GM21526 (cell line): Measurements from ENCODE around the gene ABHD2.

Experiments used
- ATAC-seq: cut with Tn5 transposase; IDR thresholded peaks from one replicate; pipeline ENCODE4 v1.9.1; 2021; ENCODE audit warnings: moderate library complexity; ENCODE audit not compliant: unreplicated experiment, low FRiP score

ABHD2 gene

DNA sequence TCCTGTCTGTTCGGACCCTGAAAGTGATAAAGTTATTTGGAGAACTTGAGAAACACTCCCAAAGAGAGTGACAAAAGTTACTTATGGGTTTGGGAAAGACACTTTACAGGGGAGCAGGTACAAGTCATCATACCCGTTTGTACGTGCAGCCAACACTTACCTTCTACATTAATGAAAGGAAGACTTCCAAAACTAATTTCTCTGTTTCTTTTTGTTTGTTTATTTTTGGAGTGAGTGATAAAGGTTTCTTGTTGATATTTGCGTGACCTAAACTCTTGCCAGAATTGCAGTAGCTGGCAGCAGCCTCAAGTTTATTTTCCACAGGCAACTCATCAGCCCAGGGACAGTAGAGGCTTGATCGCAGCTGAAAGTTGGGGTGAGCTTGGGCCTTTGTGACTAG lies 8.4 kb downstream of the ABHD2 start:
- no peak for ATAC-seq

DNA sequence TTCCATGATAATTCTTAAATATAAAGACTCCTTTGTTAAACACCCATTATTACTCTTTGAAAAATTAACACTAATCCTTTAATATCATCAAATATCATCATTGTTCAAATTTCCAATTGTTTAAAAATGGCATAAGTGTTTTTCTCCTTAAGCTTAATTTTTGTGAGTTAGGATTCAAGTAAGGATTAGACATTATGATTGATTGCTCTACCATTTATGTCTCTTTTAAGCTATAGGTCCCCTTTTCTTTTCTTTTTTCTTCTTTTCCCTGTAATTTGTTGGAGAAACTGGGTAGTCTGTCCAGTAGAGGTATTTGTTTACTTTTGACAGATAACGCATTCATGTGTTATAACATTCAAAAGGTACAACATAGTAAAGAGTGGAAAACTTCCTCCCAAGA lies 9.1 kb downstream of the ABHD2 start:
- no peak for ATAC-seq

DNA sequence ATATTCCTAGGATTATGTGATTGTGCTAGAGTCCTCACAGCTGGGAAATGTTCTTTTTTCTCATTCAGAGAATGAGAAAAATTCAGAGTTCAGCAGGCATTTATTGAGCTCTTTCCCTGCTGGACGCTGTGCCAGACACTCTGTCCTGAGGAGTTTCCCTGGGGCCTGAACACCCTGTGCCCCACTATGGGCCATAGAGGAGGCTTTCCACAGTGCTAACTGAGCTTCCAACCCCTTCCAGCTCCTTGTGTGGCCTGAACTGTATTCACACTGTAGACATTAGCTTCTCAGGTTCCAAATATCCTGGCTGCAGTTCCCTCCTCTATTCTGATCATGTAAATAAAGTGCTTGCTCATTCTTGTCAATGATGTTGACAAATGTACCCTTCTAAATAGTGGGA lies 10.0 kb downstream of the ABHD2 start:
- ATAC-seq, result no peak

DNA sequence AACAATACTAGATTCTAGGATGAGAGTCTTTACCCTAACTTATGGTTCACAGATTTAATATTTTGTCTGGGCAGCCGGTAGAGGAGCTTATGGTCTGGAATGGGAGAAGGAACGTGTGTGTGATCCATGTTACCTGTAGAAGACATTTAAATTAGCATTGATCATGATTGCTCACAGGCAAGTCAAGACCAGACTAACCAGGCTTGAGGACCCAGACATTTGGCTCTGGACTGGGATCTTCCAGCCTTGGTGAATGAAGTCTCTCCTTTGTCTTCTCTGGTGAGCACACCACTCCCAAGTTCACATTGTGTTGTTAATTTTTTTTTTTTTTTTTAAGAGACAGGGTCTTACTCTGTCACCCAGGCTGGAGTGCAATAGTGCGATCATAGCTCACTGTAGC lies 11.7 kb downstream of the ABHD2 start:
- ATAC-seq, result no peak

DNA sequence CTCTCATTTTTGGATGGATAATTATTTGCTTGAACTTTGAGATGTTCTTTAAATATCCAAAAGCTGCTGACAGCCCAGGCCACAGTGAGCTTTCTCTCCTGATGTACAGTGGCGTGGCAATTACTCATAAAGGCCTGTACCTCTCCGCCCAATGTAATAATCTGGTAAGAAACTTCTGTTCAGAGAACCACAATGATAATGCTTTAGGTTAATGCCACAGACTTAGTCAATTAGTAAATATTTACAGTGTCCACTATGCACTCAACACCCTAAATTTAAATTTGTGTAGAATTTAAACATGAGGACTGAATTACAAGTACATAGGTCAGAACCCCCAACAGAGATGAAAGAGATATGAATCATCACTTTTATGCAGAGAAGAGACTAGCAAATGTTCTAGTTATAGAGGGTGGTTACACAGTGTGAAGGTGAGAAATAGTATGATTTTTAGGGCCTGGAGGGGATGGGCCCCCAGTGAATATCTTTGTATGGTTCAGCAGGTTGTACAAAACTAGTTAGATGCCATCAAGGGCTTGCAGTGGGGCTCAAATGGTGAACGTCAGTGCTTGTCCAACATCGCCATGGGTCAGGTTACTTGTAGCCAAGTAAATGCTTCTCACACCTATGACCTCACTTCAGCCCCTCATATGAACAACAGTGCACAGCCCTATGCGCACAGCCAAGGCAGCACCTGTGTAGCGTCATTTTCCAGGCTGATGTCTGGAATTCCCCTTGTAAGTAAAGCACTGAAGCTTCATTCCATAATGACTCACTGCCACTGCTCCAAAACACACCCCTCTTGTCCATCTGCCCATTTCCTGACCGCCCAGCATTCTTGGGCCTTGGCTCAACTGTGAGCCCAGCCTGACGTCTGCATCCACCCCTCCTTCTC lies 13.3 kb downstream of the ABHD2 start:
- ATAC-seq, result no peak

DNA sequence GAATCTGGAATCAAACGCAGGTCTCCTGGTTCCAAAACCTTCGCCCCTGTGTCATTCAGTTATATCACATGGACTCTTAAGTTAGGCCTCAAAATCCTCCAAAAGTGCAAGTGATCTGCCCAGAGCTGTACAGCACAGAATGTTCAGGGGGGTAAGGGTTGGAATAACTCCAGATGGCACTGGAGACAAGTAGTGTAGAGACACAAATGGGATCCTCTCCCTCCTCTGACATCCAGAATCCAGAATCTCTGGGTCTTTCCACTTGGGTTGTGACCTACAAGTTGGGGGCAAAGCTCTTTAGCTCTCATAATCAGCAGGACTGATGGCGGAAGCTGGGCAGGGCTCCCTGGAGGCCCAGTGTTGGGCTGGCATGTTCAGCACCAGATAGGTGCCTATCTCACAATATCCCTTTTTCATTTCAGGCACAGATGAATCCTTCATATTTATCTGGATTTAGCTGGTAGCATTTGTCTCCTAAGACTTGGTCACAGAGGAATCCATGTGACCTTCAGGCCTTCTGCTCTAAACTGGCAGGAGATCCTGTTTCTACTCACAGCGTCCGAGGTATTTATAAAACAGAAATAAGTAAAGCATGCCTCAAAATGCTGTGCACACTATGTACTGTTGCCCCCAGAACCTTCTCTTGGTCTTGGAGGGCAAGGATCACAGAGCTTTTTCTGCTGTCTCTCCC lies 15.4 kb downstream of the ABHD2 start:
- no peak for ATAC-seq

DNA sequence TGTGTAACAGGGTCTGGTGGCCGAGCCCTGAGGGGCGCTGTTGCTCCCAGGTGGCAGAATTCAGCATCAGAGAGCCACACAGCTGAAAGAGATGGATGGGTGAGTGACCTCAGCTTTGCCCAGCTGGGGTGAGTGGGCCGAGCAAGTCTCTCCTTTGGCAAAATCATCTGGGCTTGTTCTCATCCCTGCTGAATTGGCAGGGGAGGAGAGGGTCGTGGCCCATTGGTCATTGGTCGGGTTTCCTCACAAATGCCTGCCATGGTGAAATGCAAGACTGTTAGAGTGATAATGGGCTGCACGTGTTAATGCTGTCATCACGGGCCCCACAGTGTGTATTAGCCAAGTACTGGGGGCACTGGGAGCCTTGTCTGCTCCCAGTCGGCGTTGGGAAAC lies 15.9 kb downstream of the ABHD2 start:
- ATAC-seq, result no peak

DNA sequence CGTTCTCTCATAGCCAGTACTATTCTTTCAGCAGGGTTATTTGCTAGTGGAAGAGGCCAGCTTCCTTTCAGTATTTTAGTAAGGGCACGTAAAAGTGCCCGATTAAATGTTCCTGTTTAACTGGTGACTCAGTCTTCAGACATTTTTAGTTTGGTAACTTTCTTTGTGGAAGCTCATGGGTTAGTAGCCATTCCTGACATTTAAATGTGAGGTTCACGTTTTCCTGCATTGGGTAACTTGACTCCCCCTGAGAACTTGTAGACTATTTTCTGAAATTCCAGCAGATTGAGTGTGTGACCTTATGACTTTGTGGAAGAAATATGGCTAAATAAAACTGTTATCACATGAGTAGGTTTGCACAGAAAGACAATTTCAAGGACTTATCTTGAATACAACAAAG lies 16.9 kb downstream of the ABHD2 start:
- no peak for ATAC-seq

DNA sequence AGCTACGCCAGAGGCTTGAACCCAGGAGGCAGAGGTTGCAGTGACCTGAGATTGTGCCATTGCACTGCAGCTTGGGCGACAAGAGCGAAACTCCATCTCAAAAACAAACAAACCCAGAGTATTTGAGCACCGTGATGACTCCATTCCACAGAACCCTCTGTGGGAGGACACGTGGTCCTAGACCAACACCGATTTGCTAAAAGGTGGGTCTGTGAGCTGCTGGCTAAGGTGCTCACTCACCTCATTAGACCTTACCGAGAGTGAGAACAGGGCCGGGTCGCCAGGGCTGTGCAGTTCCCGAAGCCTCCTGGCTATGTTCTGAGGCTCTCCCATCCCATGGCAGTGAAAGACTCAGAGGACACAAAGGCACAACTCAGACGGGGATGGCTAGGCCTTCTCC lies 17.9 kb downstream of the ABHD2 start:
- ATAC-seq, result no peak

DNA sequence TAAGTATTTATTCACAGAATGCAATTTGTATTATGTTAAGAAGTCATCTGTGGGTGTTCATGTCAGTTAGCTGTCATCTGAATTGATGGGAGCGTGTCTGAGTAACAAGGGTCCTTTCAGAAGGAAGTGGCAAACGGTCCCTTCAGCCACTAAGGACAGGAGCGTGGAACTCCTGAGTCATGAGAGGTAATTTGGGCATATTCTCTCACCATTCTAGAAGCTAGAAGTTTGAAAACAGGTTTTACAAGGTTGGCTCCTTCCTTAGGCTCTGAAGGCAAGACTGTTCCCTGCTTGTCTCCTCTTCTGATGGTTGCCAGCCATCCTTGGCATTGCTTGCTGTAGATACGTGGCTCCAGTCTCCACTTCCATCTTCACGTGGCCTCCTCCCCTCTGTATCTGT lies 19.7 kb downstream of the ABHD2 start:
- no peak for ATAC-seq

DNA sequence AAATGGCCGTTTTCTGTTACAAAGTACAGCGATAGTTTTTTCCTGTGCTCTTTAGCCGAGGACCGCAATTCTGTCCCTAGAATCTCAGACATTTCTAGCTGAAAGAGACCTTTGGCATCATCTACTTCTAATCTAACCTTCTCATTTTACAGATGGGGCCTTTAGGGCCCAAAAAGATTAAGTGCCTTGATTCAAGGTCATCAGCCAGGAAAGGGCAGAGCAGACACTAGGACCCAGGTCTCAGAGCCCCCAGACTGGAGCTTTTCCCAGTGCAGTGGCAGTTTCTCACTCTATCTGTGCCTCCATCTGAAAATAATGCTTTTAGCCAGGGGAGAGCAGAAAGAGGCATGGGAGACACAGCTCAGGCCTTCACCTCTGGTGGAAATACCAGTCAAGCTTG lies 20.6 kb downstream of the ABHD2 start:
- ATAC-seq, result no peak

DNA sequence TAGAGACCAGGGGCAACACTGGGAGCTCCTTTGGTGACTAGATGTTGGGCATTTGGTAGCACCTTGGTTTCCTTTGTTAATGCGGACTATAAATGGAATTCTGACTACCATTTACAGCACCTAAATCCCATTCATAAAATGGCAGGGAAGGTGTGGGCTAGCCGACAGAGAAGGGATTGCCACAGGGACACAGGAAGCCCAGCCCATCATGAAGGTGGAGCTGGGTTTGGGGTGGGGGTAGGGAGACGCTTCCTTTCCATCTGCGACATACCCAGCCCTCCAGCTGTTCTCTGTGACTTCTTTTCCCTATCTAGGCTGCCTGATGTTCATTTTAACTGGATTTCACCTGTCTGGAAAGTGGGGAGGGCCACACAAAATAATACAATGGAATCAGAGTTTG lies 21.0 kb downstream of the ABHD2 start:
- no peak for ATAC-seq

DNA sequence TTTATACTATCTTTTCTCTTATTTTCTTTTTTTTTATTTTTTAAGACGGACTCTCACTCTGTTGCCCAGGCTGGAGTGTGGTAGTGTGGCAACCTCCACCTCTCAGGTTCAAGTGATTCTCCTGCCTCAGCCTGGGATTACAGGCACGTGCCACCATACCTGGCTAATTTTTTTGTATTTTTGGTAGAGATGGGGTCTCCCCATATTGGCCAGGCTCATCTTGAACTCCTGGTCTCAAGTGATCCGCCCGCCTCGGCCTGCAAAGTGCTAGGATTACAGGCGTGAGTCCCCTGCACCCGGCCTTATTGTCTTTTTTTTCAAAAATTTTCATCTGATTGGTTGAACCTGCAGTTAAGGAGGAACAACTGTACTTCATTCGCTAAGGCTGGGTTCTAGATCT lies 21.8 kb downstream of the ABHD2 start:
- no peak for ATAC-seq

DNA sequence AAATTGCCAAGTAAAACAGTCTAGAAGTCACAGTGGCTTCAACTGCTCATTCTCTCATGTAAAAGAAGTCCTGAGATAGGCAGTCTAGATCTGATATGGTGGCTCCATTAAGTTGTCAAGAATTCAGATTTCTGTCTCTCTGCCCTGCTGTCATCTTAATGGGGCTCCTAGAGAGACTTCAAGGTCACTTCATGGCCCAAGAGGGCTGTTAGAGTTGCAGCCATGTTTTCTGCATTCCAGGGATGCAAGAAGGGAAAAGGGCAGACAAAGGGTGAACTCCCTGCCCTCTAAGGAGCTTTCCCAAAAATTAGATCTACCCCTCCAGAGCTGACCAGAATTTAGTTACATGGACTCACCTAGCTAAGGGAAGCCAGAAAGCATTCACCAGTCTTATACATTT lies 23.1 kb downstream of the ABHD2 start:
- ATAC-seq, result no peak

DNA sequence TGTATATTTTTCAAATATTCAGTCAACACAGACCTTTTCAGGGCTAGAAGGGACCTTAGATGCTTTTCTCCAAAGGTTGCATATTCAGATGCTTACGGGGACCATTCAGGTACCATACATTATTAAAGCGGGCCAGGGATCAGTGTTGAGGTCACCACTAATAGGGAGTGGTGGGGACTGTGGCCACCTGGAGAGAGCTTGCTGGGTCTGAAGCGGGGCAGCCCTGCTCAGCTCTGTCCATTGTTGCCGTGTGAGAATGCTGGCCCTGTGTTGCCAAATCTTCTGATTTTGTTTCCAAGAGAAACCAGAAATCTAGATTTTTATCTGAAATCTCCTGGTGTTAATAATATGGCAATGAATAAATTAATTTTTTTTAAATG lies 23.7 kb downstream of the ABHD2 start:
- no peak for ATAC-seq

DNA sequence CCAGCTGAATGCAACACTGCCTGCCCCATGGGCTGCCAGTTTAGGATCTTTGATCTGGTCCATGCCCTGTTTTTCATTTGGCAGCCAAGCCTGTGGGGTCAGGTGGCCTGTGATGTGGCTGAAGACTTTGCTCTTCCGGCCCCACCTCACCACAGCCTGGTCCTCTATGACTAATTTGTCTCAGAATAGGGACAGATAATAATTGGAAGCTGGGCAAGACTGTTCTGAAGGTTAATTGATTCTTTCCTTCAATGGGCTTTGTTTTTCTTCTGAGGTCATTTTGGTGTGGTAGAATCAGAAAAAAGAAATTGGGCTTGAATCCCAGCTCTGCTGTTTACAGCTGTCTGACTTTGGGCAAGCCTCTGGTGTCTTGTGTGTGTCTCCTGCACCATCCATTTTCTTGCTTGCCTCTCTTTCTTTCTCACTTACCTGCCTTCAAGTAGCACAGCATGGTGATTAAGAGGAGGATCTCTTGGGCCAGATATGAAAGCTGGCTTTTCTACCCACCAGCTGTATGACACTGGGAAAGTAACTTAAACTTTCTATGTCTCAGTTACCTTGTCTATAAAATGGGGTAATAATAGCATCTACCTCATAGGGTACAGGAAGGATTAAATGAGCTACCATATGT lies 24.2 kb downstream of the ABHD2 start:
- no peak for ATAC-seq

DNA sequence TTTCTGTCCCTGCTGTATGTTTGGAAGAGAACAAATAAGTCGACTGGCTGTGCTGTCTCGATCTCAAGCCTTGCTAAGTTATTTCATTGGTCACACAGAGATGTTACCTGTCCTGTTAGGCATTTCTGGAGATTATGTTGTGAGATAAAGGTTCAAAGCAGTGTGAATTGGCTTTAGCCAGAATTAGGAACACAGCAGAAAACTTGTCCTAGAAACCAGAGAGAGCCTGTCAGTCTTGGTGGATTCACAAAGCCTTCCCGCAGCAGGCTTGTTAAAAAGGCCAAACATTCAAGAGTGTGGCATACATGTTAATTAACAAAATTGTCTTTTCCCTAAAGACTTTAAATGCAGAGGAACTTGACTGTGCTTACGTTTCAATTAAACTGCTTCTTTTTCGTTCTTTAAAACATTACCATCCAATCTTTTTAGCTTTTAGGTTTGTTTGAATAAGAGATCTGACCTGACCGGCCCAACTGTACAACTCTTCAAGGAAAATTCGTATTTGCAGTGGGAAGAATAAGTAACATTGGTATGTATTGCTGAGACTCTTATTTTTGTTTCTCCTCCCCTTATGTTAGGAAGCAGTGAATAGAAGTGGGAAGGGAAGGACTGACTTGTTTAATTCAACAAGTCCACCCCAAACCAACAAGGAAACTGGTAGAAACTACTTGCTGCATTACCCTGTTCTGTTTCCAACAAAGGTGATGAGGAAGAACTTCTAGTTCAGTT lies 25.2 kb downstream of the ABHD2 start:
- ATAC-seq, result no peak

DNA sequence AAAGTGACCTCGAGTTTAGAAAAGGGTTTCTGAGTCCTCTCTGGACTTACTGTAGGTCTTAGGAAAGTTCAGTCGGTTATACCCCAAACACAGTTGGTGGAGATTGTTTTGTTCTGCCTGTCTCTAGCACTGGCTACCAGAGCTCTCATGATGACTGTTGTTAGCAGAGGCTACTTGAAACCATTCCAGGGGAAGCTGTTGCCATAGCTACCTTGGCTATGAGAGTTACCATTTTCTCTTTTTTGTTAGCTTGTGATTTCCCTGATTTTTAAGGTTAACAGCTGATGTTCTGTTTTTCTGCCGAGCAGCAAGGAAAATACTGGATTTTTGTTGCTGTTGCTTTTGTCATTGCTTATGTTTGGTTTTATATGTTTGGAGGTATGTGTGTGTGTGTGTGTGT lies 26.7 kb downstream of the ABHD2 start:
- ATAC-seq, result no peak

DNA sequence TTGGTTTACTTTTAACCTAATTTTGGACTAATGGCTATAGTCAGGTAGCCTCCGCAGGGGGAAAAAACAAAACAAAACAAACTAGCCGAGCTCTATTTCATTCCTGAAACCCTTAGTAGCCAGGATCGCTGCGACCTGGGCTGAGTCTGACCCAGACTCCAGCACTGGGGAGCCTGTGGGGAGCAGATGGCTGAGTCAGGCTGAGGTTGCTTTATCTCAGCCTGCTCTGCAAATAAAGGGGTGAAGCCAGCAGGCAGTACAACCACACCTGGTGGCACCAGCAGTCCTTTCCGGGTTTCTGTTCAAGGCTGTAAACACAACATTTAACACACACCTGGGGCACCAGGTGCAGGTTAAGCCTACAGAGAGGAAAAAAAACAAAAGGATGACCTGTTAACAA lies 27.3 kb downstream of the ABHD2 start:
- ATAC-seq, result no peak

DNA sequence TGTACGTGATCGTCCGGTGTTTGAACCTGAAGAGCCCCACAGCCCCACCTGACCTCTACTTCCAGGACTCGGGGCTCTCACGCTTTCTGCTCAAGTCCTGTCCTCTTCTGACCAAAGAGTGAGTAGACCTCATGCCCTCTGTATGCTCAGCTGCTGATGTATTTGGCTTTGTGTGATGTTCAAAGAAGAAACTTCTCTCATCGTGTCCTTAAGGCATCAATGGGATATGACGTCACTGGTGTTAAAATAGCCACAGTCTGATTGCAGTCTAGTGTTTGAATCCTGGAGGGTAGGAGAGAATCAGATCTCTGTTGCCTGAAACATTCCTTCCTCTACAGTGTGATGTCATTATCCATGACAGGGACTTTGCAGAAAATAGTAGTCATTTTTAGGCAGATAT lies 28.1 kb downstream of the ABHD2 start:
- ATAC-seq, result no peak

DNA sequence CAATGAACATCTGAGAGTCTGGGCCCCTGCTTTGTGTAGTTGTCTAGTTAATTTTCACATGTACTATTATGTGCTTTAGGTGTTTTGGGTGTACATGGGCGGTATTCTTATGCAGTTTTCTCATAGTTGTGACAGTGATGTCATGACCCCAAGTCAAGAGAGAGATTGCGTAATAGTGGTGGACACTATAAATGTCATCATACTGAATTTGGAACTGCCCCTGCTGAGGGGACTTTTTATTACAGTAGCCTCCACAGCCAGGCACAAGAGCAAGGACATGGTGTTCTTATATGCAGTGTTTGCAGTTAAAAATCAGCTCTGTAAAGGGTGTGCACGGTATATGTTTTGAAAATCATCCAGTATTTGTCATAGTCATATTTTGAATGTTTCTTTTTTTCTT lies 29.5 kb downstream of the ABHD2 start:
- no peak for ATAC-seq
